ENCODE results near the gene HS3ST2.

Gene HS3ST2

GRCh38 chr16:22813948-22814710 lies at the start of gene HS3ST2:
HS3ST2 (plus strand) TSS chr16:22814162; CDS start chr16:22814611, 449 bp downstream.
- no peak for DNase-seq (ENCODE audit: low read depth in 3 of 3, low spot score in 1 of 3)

GRCh38 chr16:22764662-22765327 lies 49.2 kb upstream of the HS3ST2 start:
- no peak for DNase-seq (ENCODE audit: low read depth in 3 of 3, low spot score in 1 of 3)

- no peak for DNase-seq (ENCODE audit: low read depth in 3 of 3, low spot score in 1 of 3)
These were observed 48.5 kb upstream of the HS3ST2 start for GRCh38 chr16:22765479-22765878.

- no peak for DNase-seq (ENCODE audit: low read depth in 3 of 3, low spot score in 1 of 3)
These were observed 43.1 kb upstream of the HS3ST2 start for GRCh38 chr16:22770866-22771265.

- DNase-seq (ENCODE audit: low read depth in 3 of 3, low spot score in 1 of 3): no peak
These were observed 42.4 kb upstream of the HS3ST2 start for GRCh38 chr16:22771551-22771950.

GRCh38 chr16:22775220-22775922 lies 38.6 kb upstream of the HS3ST2 start:
- DNase-seq (ENCODE audit: low read depth in 3 of 3, low spot score in 1 of 3): no peak

- no peak for DNase-seq (ENCODE audit: low read depth in 3 of 3, low spot score in 1 of 3)
These were observed 32.5 kb upstream of the HS3ST2 start for GRCh38 chr16:22781480-22781879.

GRCh38 chr16:22782314-22782713 lies 31.6 kb upstream of the HS3ST2 start:
- no peak for DNase-seq (ENCODE audit: low read depth in 3 of 3, low spot score in 1 of 3)

- no peak for DNase-seq (ENCODE audit: low read depth in 3 of 3, low spot score in 1 of 3)
These were observed 29.2 kb upstream of the HS3ST2 start for GRCh38 chr16:22784690-22785214.

- DNase-seq (ENCODE audit: low read depth in 3 of 3, low spot score in 1 of 3): no peak
These were observed 28.4 kb upstream of the HS3ST2 start for GRCh38 chr16:22785552-22785951.

- no peak for DNase-seq (ENCODE audit: low read depth in 3 of 3, low spot score in 1 of 3)
These were observed 27.7 kb upstream of the HS3ST2 start for GRCh38 chr16:22786284-22786683.

GRCh38 chr16:22786691-22787090 lies 27.3 kb upstream of the HS3ST2 start:
- no peak for DNase-seq (ENCODE audit: low read depth in 3 of 3, low spot score in 1 of 3)

GRCh38 chr16:22787466-22788192 lies 26.3 kb upstream of the HS3ST2 start:
- no peak for DNase-seq (ENCODE audit: low read depth in 3 of 3, low spot score in 1 of 3)

- DNase-seq (ENCODE audit: low read depth in 3 of 3, low spot score in 1 of 3): no peak
These were observed 25.8 kb upstream of the HS3ST2 start for GRCh38 chr16:22788193-22788530.

- DNase-seq (ENCODE audit: low read depth in 3 of 3, low spot score in 1 of 3): no peak
These were observed 24.5 kb upstream of the HS3ST2 start for GRCh38 chr16:22789281-22789945.

GRCh38 chr16:22797551-22797950 lies 16.4 kb upstream of the HS3ST2 start:
- no peak for DNase-seq (ENCODE audit: low read depth in 3 of 3, low spot score in 1 of 3)

GRCh38 chr16:22799113-22799512 lies 14.8 kb upstream of the HS3ST2 start:
- DNase-seq (ENCODE audit: low read depth in 3 of 3, low spot score in 1 of 3): no peak

- DNase-seq (ENCODE audit: low read depth in 3 of 3, low spot score in 1 of 3): no peak
These were observed 9.1 kb upstream of the HS3ST2 start for GRCh38 chr16:22804893-22805292.

- DNase-seq (ENCODE audit: low read depth in 3 of 3, low spot score in 1 of 3): no peak
These were observed 8.6 kb upstream of the HS3ST2 start for GRCh38 chr16:22805326-22805725.

GRCh38 chr16:22806811-22807210 lies 7.2 kb upstream of the HS3ST2 start:
- no peak for DNase-seq (ENCODE audit: low read depth in 3 of 3, low spot score in 1 of 3)

GRCh38 chr16:22810226-22810625 lies 3.7 kb upstream of the HS3ST2 start:
- no peak for DNase-seq (ENCODE audit: low read depth in 3 of 3, low spot score in 1 of 3)

All from stimulated activated CD4-positive, alpha-beta T cell treated with anti-CD3 and anti-CD28 coated beads, TNF-alpha, amount 100 ng/mL, for 1 hour (primary cell).